GM18498 (cell line): ENCODE results near the gene KLC1.

ENCODE experiments used
- ATAC-seq: cut with Tn5 transposase; IDR thresholded peaks from one replicate; pipeline ENCODE4 v1.9.1; 2021; ENCODE audit warnings: mild to moderate bottlenecking, moderate library complexity; ENCODE audit not compliant: unreplicated experiment

The KLC1 gene

DNA sequence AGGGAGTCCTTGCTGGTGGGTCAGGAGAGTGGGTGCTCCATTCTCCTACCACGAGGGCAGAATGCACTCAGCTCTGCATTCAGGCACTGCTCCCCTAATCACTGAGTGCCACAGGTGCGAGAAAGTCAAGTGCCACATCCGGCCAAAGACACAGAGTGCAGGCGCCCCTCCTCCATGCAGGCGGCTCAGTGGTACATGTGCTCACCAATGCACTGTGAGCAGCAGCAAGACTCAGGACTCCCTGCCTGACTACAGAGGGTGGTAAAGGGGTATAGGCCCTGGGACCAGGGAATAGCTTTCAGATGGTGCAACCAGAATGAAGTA lies 119.5 kb downstream of the KLC1 start:
- no peak for ATAC-seq

GRCh38 chr14:103749452-103749851 lies 120.4 kb downstream of the KLC1 start:
- ATAC-seq = no peak

DNA sequence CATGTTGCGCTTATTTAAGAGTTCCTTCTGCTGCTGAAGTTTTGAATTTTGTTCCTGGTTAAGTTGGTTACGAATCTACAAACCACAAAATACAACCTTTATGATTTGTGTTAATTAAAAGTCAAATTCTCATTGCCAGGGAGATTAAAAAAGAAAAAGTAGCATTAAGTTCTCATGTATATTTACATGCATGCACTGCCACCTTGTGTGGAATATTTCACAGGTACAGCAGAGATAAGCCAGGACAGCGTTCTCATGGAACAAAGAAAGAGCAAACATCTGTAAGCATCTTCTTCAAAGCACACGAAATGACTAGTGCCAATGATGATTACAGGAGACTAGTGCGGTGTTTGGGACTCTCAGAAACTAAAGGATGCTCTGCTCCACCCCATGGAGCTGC lies 120.8 kb downstream of the KLC1 start:
- ATAC-seq = no peak
